ENCODE data around the gene NEAT1. TPM values are rescaled to one million over a fixed set of nuclear protein-coding genes. Genes with fewer than 3 reads are reported as not detected.
A peak's percentile ranks its signal among the peaks of the same experiment; 100 is the strongest.

Gene NEAT1
- total RNA-seq, 1 donor = 818 TPM

DNA sequence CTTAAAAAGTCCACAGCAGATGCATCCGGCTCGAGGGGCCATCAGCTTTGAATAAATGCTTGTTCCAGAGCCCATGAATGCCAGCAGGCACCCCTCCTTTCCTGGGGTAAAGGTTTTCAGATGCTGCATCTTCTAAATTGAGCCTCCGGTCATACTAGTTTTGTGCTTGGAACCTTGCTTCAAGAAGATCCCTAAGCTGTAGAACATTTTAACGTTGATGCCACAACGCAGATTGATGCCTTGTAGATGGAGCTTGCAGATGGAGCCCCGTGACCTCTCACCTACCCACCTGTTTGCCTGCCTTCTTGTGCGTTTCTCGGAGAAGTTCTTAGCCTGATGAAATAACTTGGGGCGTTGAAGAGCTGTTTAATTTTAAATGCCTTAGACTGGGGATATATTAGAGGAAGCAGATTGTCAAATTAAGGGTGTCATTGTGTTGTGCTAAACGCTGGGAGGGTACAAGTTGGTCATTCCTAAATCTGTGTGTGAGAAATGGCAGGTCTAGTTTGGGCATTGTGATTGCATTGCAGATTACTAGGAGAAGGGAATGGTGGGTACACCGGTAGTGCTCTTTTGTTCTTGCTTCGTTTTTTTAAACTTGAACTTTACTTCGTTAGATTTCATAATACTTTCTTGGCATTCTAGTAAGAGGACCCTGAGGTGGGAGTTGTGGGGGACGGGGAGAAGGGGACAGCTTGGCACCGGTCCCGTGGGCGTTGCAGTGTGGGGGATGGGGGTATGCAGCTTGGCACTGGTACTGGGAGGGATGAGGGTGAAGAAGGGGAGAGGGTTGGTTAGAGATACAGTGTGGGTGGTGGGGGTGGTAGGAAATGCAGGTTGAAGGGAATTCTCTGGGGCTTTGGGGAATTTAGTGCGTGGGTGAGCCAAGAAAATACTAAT lies 1.9 kb downstream of the NEAT1 start:
- Histone ChIP-seq H3K27ac (ENCODE audit: low read depth, low read length) (peak overlapping the region; percentile 100), H3K36me3 (ENCODE audit: insufficient read depth, low read length) (peaks cover 46% of the 10 kb centered on the region), H3K4me3 (ENCODE audit: insufficient read depth, low read length) (peak overlapping the region; percentile 77), H3K9me3 (ENCODE audit: low read depth, low read length) (no peaks in the 10 kb centered on the region), H3K4me2 (ENCODE audit: insufficient read depth, low read length) (peak overlapping the region; percentile 84), H3K79me2 (ENCODE audit: insufficient read depth, low read length) (peaks cover 86% of the 10 kb centered on the region), H3K4me1 (ENCODE audit: insufficient read depth, low read length) (peaks cover 39% of the 10 kb centered on the region), H4K20me1 (ENCODE audit: insufficient read depth, low read length) (peaks cover 66% of the 10 kb centered on the region), H2AFZ (ENCODE audit: low read length) (no peak overlapping the region), H3K27me3 (ENCODE audit: insufficient read depth, low read length) (no peaks in the 10 kb centered on the region)
- no peak for DNase-seq (ENCODE audit: insufficient read length, low spot score, missing footprints)
- TF ChIP-seq, protein P1, sequence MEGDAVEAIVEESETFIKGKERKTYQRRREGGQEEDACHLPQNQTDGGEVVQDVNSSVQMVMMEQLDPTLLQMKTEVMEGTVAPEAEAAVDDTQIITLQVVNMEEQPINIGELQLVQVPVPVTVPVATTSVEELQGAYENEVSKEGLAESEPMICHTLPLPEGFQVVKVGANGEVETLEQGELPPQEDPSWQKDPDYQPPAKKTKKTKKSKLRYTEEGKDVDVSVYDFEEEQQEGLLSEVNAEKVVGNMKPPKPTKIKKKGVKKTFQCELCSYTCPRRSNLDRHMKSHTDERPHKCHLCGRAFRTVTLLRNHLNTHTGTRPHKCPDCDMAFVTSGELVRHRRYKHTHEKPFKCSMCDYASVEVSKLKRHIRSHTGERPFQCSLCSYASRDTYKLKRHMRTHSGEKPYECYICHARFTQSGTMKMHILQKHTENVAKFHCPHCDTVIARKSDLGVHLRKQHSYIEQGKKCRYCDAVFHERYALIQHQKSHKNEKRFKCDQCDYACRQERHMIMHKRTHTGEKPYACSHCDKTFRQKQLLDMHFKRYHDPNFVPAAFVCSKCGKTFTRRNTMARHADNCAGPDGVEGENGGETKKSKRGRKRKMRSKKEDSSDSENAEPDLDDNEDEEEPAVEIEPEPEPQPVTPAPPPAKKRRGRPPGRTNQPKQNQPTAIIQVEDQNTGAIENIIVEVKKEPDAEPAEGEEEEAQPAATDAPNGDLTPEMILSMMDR (IDR thresholded peaks at IDR 0.05; ENCODE audit: extremely low read depth, low read depth, low read length) = no peak

DNA sequence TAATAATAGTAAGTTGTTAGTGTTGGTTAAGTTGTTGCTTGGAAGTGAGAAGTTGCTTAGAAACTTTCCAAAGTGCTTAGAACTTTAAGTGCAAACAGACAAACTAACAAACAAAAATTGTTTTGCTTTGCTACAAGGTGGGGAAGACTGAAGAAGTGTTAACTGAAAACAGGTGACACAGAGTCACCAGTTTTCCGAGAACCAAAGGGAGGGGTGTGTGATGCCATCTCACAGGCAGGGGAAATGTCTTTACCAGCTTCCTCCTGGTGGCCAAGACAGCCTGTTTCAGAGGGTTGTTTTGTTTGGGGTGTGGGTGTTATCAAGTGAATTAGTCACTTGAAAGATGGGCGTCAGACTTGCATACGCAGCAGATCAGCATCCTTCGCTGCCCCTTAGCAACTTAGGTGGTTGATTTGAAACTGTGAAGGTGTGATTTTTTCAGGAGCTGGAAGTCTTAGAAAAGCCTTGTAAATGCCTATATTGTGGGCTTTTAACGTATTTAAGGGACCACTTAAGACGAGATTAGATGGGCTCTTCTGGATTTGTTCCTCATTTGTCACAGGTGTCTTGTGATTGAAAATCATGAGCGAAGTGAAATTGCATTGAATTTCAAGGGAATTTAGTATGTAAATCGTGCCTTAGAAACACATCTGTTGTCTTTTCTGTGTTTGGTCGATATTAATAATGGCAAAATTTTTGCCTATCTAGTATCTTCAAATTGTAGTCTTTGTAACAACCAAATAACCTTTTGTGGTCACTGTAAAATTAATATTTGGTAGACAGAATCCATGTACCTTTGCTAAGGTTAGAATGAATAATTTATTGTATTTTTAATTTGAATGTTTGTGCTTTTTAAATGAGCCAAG lies 2.7 kb downstream of the NEAT1 start:
- H3K4me1 ChIP-seq (ENCODE audit: insufficient read depth, low read length) = peaks cover 37% of the 10 kb centered on the region
- no peaks in the 10 kb centered on the region for H3K9me3 ChIP-seq (ENCODE audit: low read depth, low read length)
- TF ChIP-seq, protein P1 (IDR thresholded peaks at IDR 0.05; ENCODE audit: extremely low read depth, low read depth, low read length) = no peak
- H3K79me2 ChIP-seq (ENCODE audit: insufficient read depth, low read length) = peaks cover 87% of the 10 kb centered on the region
- peak overlapping the region; percentile 100 for H3K27ac ChIP-seq (ENCODE audit: low read depth, low read length)
- H2AFZ ChIP-seq (ENCODE audit: low read length) = no peak overlapping the region
- H3K4me2 ChIP-seq (ENCODE audit: insufficient read depth, low read length) = peak overlapping the region; percentile 84
- no peak for DNase-seq (ENCODE audit: insufficient read length, low spot score, missing footprints)
- H3K27me3 ChIP-seq (ENCODE audit: insufficient read depth, low read length) = no peaks in the 10 kb centered on the region
- H3K4me3 ChIP-seq (ENCODE audit: insufficient read depth, low read length) = peak overlapping the region; percentile 77
- peaks cover 75% of the 10 kb centered on the region for H4K20me1 ChIP-seq (ENCODE audit: insufficient read depth, low read length)
- H3K36me3 ChIP-seq (ENCODE audit: insufficient read depth, low read length) = peaks cover 51% of the 10 kb centered on the region

DNA sequence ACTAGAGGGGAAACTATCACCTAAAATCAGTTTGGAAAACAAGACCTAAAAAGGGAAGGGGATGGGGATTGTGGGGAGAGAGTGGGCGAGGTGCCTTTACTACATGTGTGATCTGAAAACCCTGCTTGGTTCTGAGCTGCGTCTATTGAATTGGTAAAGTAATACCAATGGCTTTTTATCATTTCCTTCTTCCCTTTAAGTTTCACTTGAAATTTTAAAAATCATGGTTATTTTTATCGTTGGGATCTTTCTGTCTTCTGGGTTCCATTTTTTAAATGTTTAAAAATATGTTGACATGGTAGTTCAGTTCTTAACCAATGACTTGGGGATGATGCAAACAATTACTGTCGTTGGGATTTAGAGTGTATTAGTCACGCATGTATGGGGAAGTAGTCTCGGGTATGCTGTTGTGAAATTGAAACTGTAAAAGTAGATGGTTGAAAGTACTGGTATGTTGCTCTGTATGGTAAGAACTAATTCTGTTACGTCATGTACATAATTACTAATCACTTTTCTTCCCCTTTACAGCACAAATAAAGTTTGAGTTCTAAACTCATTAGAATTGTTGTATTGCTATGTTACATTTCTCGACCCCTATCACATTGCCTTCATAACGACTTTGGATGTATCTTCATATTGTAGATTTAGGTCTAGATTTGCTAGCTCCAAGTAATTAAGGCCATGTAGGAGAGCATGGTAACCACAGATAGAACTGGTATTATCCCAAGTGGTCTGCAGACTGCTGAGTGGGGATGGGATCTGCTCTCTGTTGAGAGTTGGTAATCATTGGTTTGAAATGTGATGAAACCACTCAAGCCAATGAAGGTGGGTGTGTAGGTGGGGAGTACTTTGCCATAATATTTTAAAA lies 3.6 kb downstream of the NEAT1 start:
- Histone ChIP-seq H3K36me3 (ENCODE audit: insufficient read depth, low read length) (peaks cover 55% of the 10 kb centered on the region), H4K20me1 (ENCODE audit: insufficient read depth, low read length) (peaks cover 84% of the 10 kb centered on the region), H3K4me3 (ENCODE audit: insufficient read depth, low read length) (peak overlapping the region; percentile 77), H3K27me3 (ENCODE audit: insufficient read depth, low read length) (no peaks in the 10 kb centered on the region), H3K4me2 (ENCODE audit: insufficient read depth, low read length) (peak overlapping the region; percentile 84), H3K4me1 (ENCODE audit: insufficient read depth, low read length) (peaks cover 39% of the 10 kb centered on the region), H3K79me2 (ENCODE audit: insufficient read depth, low read length) (peaks cover 94% of the 10 kb centered on the region), H2AFZ (ENCODE audit: low read length) (no peak overlapping the region), H3K9me3 (ENCODE audit: low read depth, low read length) (no peaks in the 10 kb centered on the region), H3K27ac (ENCODE audit: low read depth, low read length) (peak overlapping the region; percentile 100)
- no peak for DNase-seq (ENCODE audit: insufficient read length, low spot score, missing footprints)
- TF ChIP-seq, protein P1 (IDR thresholded peaks at IDR 0.05; ENCODE audit: extremely low read depth, low read depth, low read length) = no peak
